ENCODE data around the gene RAB26. TPM values are rescaled to one million over a fixed set of nuclear protein-coding genes. Genes with fewer than 3 reads are reported as not detected.
"Not testable (repeated sequence)": the region's sequence is repeated elsewhere in the genome, so short reads cannot be mapped to it uniquely, and the experiment has no call there.

RAB26 gene
- total RNA-seq, 1 donor: 0.27 TPM

GRCh38 chr16:2124694-2125444, 23.6 kb upstream of the RAB26 start:
- peak overlapping the region; percentile 51 for H3K4me3 ChIP-seq (ENCODE audit: low read depth, low read length)
- DNase-seq (ENCODE audit: low read depth): peak; percentile 73

- not testable (repeated sequence) for DNase-seq (ENCODE audit: low read depth)
Observed at GRCh38 chr16:2125609-2126008, 22.8 kb upstream of the RAB26 start.

GRCh38 chr16:2126161-2126743, 22.2 kb upstream of the RAB26 start:
- not testable (repeated sequence) for H3K4me3 ChIP-seq (ENCODE audit: low read depth, low read length); DNase-seq (ENCODE audit: low read depth)

More at GRCh38 chr16:2125609-2126008, 22.8 kb upstream of the RAB26 start:
- not testable (repeated sequence) for H3K4me3 ChIP-seq (ENCODE audit: low read depth, low read length)

- not testable (repeated sequence) for DNase-seq (ENCODE audit: low read depth)
Observed at GRCh38 chr16:2126928-2127556, 21.4 kb upstream of the RAB26 start.

GRCh38 chr16:2127630-2128280, 20.7 kb upstream of the RAB26 start:
- DNase-seq (ENCODE audit: low read depth): peak; percentile 56
- not testable (repeated sequence) for H3K4me3 ChIP-seq (ENCODE audit: low read depth, low read length)

More at GRCh38 chr16:2126928-2127556, 21.4 kb upstream of the RAB26 start:
- not testable (repeated sequence) for H3K4me3 ChIP-seq (ENCODE audit: low read depth, low read length)

GRCh38 chr16:2129251-2129650, 19.2 kb upstream of the RAB26 start:
- not testable (repeated sequence) for DNase-seq (ENCODE audit: low read depth); H3K4me3 ChIP-seq (ENCODE audit: low read depth, low read length)

GRCh38 chr16:2129890-2130447, 18.5 kb upstream of the RAB26 start:
- H3K4me3 ChIP-seq (ENCODE audit: low read depth, low read length); DNase-seq (ENCODE audit: low read depth): not testable (repeated sequence)

GRCh38 chr16:2133797-2134196, 14.6 kb upstream of the RAB26 start:
- H3K4me3 ChIP-seq (ENCODE audit: low read depth, low read length): peak overlapping the region; percentile 57

GRCh38 chr16:2135071-2135470, 13.4 kb upstream of the RAB26 start:
- H3K4me3 ChIP-seq (ENCODE audit: low read depth, low read length): peak overlapping the region; percentile 64
- DNase-seq (ENCODE audit: low read depth): not testable (repeated sequence)

More at GRCh38 chr16:2133797-2134196, 14.6 kb upstream of the RAB26 start:
- DNase-seq (ENCODE audit: low read depth): not testable (repeated sequence)

- peak within 1 kb of the TSS; percentile 64 for H3K4me3 ChIP-seq (ENCODE audit: low read depth, low read length)
- peak; percentile 94 for DNase-seq (ENCODE audit: low read depth)
Observed at GRCh38 chr16:2135770-2136490, 12.5 kb upstream of the RAB26 start, which contains the start of gene PKD1. TSS of gene PKD1 (minus strand) at chr16:2135898. CDS start at chr16:2135689, 209 bp downstream.

- no peak overlapping the region for H3K4me3 ChIP-seq (ENCODE audit: low read depth, low read length)
- no peak for DNase-seq (ENCODE audit: low read depth)
- no peak for TF ChIP-seq CTCF (IDR thresholded peaks at IDR 0.05; ENCODE audit: insufficient read depth, low read length)
Observed at GRCh38 chr16:2142942-2143877, 5.2 kb upstream of the RAB26 start.
